ENCODE results near the gene SPRED3.

The SPRED3 gene

GRCh38 chr19:38433268-38433733 lies 44.8 kb downstream of the SPRED3 start, which contains the start of gene RYR1:
Gene RYR1, plus strand, starts transcription at chr19:38433691. Its CDS starts 139 bp downstream, at chr19:38433830.
- H3K4me1 ChIP-seq (ENCODE audit: control insufficient read depth, insufficient read depth, low read length), result no peaks in the 10 kb centered on the region
- H3K9ac ChIP-seq (ENCODE audit: low read length), result no peak within 1 kb of the TSS
- H3K4me3 ChIP-seq (ENCODE audit: low read length), result peak within 1 kb of the TSS; percentile 32
- peaks cover 13% of the 10 kb centered on the region for H3K27me3 ChIP-seq (ENCODE audit: control insufficient read depth, insufficient read depth, low read length)
- no peaks in the 10 kb centered on the region for H3K36me3 ChIP-seq (ENCODE audit: control insufficient read depth, insufficient read depth, low read length)
- no peak within 1 kb of the TSS for H3K27ac ChIP-seq (ENCODE audit: low read depth, low read length)

GRCh38 chr19:38434549-38435051 lies 46.1 kb downstream of the SPRED3 start:
- Histone ChIP-seq H3K27ac (ENCODE audit: low read depth, low read length) (no peak overlapping the region), H3K4me3 (ENCODE audit: low read length) (no peak overlapping the region), H3K4me1 (ENCODE audit: control insufficient read depth, insufficient read depth, low read length) (no peaks in the 10 kb centered on the region), H3K9ac (ENCODE audit: low read length) (no peak overlapping the region), H3K36me3 (ENCODE audit: control insufficient read depth, insufficient read depth, low read length) (no peaks in the 10 kb centered on the region), H3K27me3 (ENCODE audit: control insufficient read depth, insufficient read depth, low read length) (peaks cover 13% of the 10 kb centered on the region)

- Histone ChIP-seq H3K9ac (ENCODE audit: low read length) (no peak overlapping the region), H3K36me3 (ENCODE audit: control insufficient read depth, insufficient read depth, low read length) (no peaks in the 10 kb centered on the region), H3K4me3 (ENCODE audit: low read length) (no peak overlapping the region), H3K27ac (ENCODE audit: low read depth, low read length) (no peak overlapping the region), H3K27me3 (ENCODE audit: control insufficient read depth, insufficient read depth, low read length) (peaks cover 16% of the 10 kb centered on the region), H3K4me1 (ENCODE audit: control insufficient read depth, insufficient read depth, low read length) (no peaks in the 10 kb centered on the region)
Measured at GRCh38 chr19:38437295-38437694, 48.8 kb downstream of the SPRED3 start.

GRCh38 chr19:38437917-38438316 lies 49.4 kb downstream of the SPRED3 start:
- no peaks in the 10 kb centered on the region for H3K4me1 ChIP-seq (ENCODE audit: control insufficient read depth, insufficient read depth, low read length)
- H3K9ac ChIP-seq (ENCODE audit: low read length), result no peak overlapping the region
- H3K27me3 ChIP-seq (ENCODE audit: control insufficient read depth, insufficient read depth, low read length), result peaks cover 20% of the 10 kb centered on the region
- no peak overlapping the region for H3K27ac ChIP-seq (ENCODE audit: low read depth, low read length)
- H3K36me3 ChIP-seq (ENCODE audit: control insufficient read depth, insufficient read depth, low read length), result no peaks in the 10 kb centered on the region
- no peak overlapping the region for H3K4me3 ChIP-seq (ENCODE audit: low read length)

GRCh38 chr19:38440592-38440991 lies 52.1 kb downstream of the SPRED3 start:
- no peaks in the 10 kb centered on the region for H3K4me1 ChIP-seq (ENCODE audit: control insufficient read depth, insufficient read depth, low read length)
- H3K4me3 ChIP-seq (ENCODE audit: low read length), result no peak overlapping the region
- H3K9ac ChIP-seq (ENCODE audit: low read length), result no peak overlapping the region
- peaks cover 7% of the 10 kb centered on the region for H3K27me3 ChIP-seq (ENCODE audit: control insufficient read depth, insufficient read depth, low read length)
- H3K36me3 ChIP-seq (ENCODE audit: control insufficient read depth, insufficient read depth, low read length), result no peaks in the 10 kb centered on the region
- H3K27ac ChIP-seq (ENCODE audit: low read depth, low read length), result no peak overlapping the region

GRCh38 chr19:38441657-38442348 lies 53.3 kb downstream of the SPRED3 start:
- Histone ChIP-seq H3K27ac (ENCODE audit: low read depth, low read length) (no peak overlapping the region), H3K27me3 (ENCODE audit: control insufficient read depth, insufficient read depth, low read length) (peaks cover 7% of the 10 kb centered on the region), H3K36me3 (ENCODE audit: control insufficient read depth, insufficient read depth, low read length) (no peaks in the 10 kb centered on the region), H3K4me3 (ENCODE audit: low read length) (no peak overlapping the region), H3K4me1 (ENCODE audit: control insufficient read depth, insufficient read depth, low read length) (no peaks in the 10 kb centered on the region), H3K9ac (ENCODE audit: low read length) (no peak overlapping the region)

- no peak overlapping the region for H3K27ac ChIP-seq (ENCODE audit: low read depth, low read length)
- H3K9ac ChIP-seq (ENCODE audit: low read length), result no peak overlapping the region
- no peaks in the 10 kb centered on the region for H3K4me1 ChIP-seq (ENCODE audit: control insufficient read depth, insufficient read depth, low read length)
- peaks cover 7% of the 10 kb centered on the region for H3K27me3 ChIP-seq (ENCODE audit: control insufficient read depth, insufficient read depth, low read length)
- H3K4me3 ChIP-seq (ENCODE audit: low read length), result no peak overlapping the region
- no peaks in the 10 kb centered on the region for H3K36me3 ChIP-seq (ENCODE audit: control insufficient read depth, insufficient read depth, low read length)
Measured at GRCh38 chr19:38442736-38443135, 54.2 kb downstream of the SPRED3 start.

GRCh38 chr19:38443458-38443999 lies 55.0 kb downstream of the SPRED3 start:
- no peaks in the 10 kb centered on the region for H3K4me1 ChIP-seq (ENCODE audit: control insufficient read depth, insufficient read depth, low read length)
- H3K9ac ChIP-seq (ENCODE audit: low read length), result no peak overlapping the region
- no peak overlapping the region for H3K4me3 ChIP-seq (ENCODE audit: low read length)
- H3K36me3 ChIP-seq (ENCODE audit: control insufficient read depth, insufficient read depth, low read length), result no peaks in the 10 kb centered on the region
- no peak overlapping the region for H3K27ac ChIP-seq (ENCODE audit: low read depth, low read length)
- H3K27me3 ChIP-seq (ENCODE audit: control insufficient read depth, insufficient read depth, low read length), result peaks cover 7% of the 10 kb centered on the region

GRCh38 chr19:38444026-38444425 lies 55.5 kb downstream of the SPRED3 start:
- H3K4me3 ChIP-seq (ENCODE audit: low read length), result no peak overlapping the region
- no peak overlapping the region for H3K9ac ChIP-seq (ENCODE audit: low read length)
- H3K36me3 ChIP-seq (ENCODE audit: control insufficient read depth, insufficient read depth, low read length), result no peaks in the 10 kb centered on the region
- no peaks in the 10 kb centered on the region for H3K4me1 ChIP-seq (ENCODE audit: control insufficient read depth, insufficient read depth, low read length)
- peaks cover 7% of the 10 kb centered on the region for H3K27me3 ChIP-seq (ENCODE audit: control insufficient read depth, insufficient read depth, low read length)
- H3K27ac ChIP-seq (ENCODE audit: low read depth, low read length), result no peak overlapping the region

- H3K9ac ChIP-seq (ENCODE audit: low read length), result no peak overlapping the region
- no peaks in the 10 kb centered on the region for H3K4me1 ChIP-seq (ENCODE audit: control insufficient read depth, insufficient read depth, low read length)
- H3K27me3 ChIP-seq (ENCODE audit: control insufficient read depth, insufficient read depth, low read length), result peaks cover 7% of the 10 kb centered on the region
- H3K4me3 ChIP-seq (ENCODE audit: low read length), result no peak overlapping the region
- no peak overlapping the region for H3K27ac ChIP-seq (ENCODE audit: low read depth, low read length)
- no peaks in the 10 kb centered on the region for H3K36me3 ChIP-seq (ENCODE audit: control insufficient read depth, insufficient read depth, low read length)
Measured at GRCh38 chr19:38445362-38445761, 56.9 kb downstream of the SPRED3 start.

- Histone ChIP-seq H3K9ac (ENCODE audit: low read length) (no peak overlapping the region), H3K27me3 (ENCODE audit: control insufficient read depth, insufficient read depth, low read length) (no peaks in the 10 kb centered on the region), H3K4me1 (ENCODE audit: control insufficient read depth, insufficient read depth, low read length) (no peaks in the 10 kb centered on the region), H3K36me3 (ENCODE audit: control insufficient read depth, insufficient read depth, low read length) (no peaks in the 10 kb centered on the region), H3K4me3 (ENCODE audit: low read length) (no peak overlapping the region), H3K27ac (ENCODE audit: low read depth, low read length) (no peak overlapping the region)
Measured at GRCh38 chr19:38448225-38448624, 59.7 kb downstream of the SPRED3 start.
